ENCODE data around the gene ZNF865.

DNA sequence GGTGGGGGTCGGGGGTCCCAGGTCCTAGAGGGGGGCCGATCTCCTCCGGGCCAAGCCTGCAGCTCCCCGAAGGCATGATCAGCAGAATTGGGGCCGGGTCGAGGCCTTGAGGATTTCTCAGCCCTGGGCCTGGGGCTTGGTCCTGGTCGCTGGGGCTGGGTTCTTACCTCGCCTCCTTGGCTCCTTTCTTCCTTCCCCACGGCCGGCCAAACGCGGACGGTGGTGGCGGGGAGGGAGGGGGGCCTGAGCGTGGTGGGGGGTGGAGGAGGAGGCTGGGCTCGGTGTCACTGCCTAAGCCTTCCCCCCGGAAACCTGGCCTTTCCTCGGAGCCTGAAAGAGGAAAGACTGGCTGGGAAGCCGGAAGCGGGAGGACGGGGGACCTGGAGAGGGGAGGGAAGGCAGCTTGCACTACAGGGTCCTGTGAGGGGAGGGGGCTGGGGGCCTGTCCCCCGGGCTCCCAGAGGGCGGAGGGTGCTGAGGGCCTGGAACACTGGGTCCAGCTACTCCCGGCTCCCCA lies 24.8 kb upstream of the ZNF865 start, which contains the start of gene ZNF579:
- TF ChIP-seq, protein P1, sequence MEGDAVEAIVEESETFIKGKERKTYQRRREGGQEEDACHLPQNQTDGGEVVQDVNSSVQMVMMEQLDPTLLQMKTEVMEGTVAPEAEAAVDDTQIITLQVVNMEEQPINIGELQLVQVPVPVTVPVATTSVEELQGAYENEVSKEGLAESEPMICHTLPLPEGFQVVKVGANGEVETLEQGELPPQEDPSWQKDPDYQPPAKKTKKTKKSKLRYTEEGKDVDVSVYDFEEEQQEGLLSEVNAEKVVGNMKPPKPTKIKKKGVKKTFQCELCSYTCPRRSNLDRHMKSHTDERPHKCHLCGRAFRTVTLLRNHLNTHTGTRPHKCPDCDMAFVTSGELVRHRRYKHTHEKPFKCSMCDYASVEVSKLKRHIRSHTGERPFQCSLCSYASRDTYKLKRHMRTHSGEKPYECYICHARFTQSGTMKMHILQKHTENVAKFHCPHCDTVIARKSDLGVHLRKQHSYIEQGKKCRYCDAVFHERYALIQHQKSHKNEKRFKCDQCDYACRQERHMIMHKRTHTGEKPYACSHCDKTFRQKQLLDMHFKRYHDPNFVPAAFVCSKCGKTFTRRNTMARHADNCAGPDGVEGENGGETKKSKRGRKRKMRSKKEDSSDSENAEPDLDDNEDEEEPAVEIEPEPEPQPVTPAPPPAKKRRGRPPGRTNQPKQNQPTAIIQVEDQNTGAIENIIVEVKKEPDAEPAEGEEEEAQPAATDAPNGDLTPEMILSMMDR (IDR thresholded peaks at IDR 0.05) = no peak
- TF ChIP-seq EZH2 (IDR thresholded peaks at IDR 0.05; ENCODE audit: borderline replicate concordance, insufficient read depth, low read depth, low read length, poor library complexity, severe bottlenecking) = no peak
